Measurements from ENCODE around the gene FAM120B. TPM values are rescaled to one million over a fixed set of nuclear protein-coding genes. Genes with fewer than 3 reads are reported as not detected.

FAM120B gene
- total and polyA plus RNA-seq, 2 donors (not counting 1 experiment from before 2014, with no cell fraction given): 14.4 to 19.3 TPM

GRCh38 chr6:170282512-170283158 is 23.9 kb upstream of the FAM120B start:
- no peak overlapping the region for H2AFZ ChIP-seq (ENCODE audit: low read length)
- no peaks in the 10 kb centered on the region for H3K27me3 ChIP-seq (ENCODE audit: control insufficient read depth, insufficient read depth, low read length)
- no peak overlapping the region for H3K4me2 ChIP-seq (ENCODE audit: extremely low read depth, insufficient read depth, low read length)
- DNase-seq (ENCODE audit: low read depth in 2 of 2): no peak
- H3K9me3 ChIP-seq (ENCODE audit: control insufficient read depth, insufficient read depth, low read depth, low read length): no peaks in the 10 kb centered on the region
- peaks cover 3% of the 10 kb centered on the region for H3K4me1 ChIP-seq (ENCODE audit: control insufficient read depth, extremely low read depth, insufficient read depth, low read length)
- no peaks in the 10 kb centered on the region for H3K79me2 ChIP-seq (ENCODE audit: control insufficient read depth, insufficient read depth, low read length)
- TF ChIP-seq CTCF (conservative IDR thresholded peaks at IDR 0.05 in 1 of 2, IDR thresholded peaks at IDR 0.05 in 1 of 2; ENCODE audit: low read depth in 1 of 2, low read length in 2 of 2): no peak
- no peak for TF ChIP-seq EZH2 (IDR thresholded peaks at IDR 0.05; ENCODE audit: low read length, missing control alignments)
- H4K20me1 ChIP-seq (ENCODE audit: control insufficient read depth, extremely low read depth, insufficient read depth, low read length): no peaks in the 10 kb centered on the region
- H3K36me3 ChIP-seq (ENCODE audit: control insufficient read depth, insufficient read depth, low read length): no peaks in the 10 kb centered on the region
- H3K27ac ChIP-seq (ENCODE audit: insufficient read depth, low read length): no peak overlapping the region
- H3K9ac ChIP-seq (ENCODE audit: insufficient read depth, low read length): no peak overlapping the region
- H3K4me3 ChIP-seq (replicated peaks in 1 of 4; ENCODE audit: control extremely low read depth in 1 of 4, insufficient read depth in 1 of 4, low read depth in 3 of 4, low read length in 4 of 4): no peak overlapping the region

GRCh38 chr6:170283212-170284081 is 23.1 kb upstream of the FAM120B start:
- Histone ChIP-seq H3K27ac (ENCODE audit: insufficient read depth, low read length) (no peak overlapping the region), H3K4me1 (ENCODE audit: control insufficient read depth, extremely low read depth, insufficient read depth, low read length) (peaks cover 3% of the 10 kb centered on the region), H4K20me1 (ENCODE audit: control insufficient read depth, extremely low read depth, insufficient read depth, low read length) (no peaks in the 10 kb centered on the region), H3K79me2 (ENCODE audit: control insufficient read depth, insufficient read depth, low read length) (no peaks in the 10 kb centered on the region), H3K4me3 (replicated peaks in 1 of 4; ENCODE audit: control extremely low read depth in 1 of 4, insufficient read depth in 1 of 4, low read depth in 3 of 4, low read length in 4 of 4) (no peak overlapping the region), H2AFZ (ENCODE audit: low read length) (no peak overlapping the region), H3K27me3 (ENCODE audit: control insufficient read depth, insufficient read depth, low read length) (peaks cover 8% of the 10 kb centered on the region), H3K36me3 (ENCODE audit: control insufficient read depth, insufficient read depth, low read length) (no peaks in the 10 kb centered on the region), H3K4me2 (ENCODE audit: extremely low read depth, insufficient read depth, low read length) (no peak overlapping the region), H3K9ac (ENCODE audit: insufficient read depth, low read length) (no peak overlapping the region), H3K9me3 (ENCODE audit: control insufficient read depth, insufficient read depth, low read depth, low read length) (no peaks in the 10 kb centered on the region)
- TF ChIP-seq EZH2 (IDR thresholded peaks at IDR 0.05; ENCODE audit: low read length, missing control alignments): no peak
- TF ChIP-seq CTCF (conservative IDR thresholded peaks at IDR 0.05 in 1 of 2, IDR thresholded peaks at IDR 0.05 in 1 of 2; ENCODE audit: low read depth in 1 of 2, low read length in 2 of 2): no peak
- no peak for DNase-seq (ENCODE audit: low read depth in 2 of 2)

- H3K27ac ChIP-seq (ENCODE audit: insufficient read depth, low read length): no peak overlapping the region
- no peak overlapping the region for H3K4me3 ChIP-seq (replicated peaks in 1 of 4; ENCODE audit: control extremely low read depth in 1 of 4, insufficient read depth in 1 of 4, low read depth in 3 of 4, low read length in 4 of 4)
Measured at GRCh38 chr6:170284126-170284773, 22.3 kb upstream of the FAM120B start.

More at GRCh38 chr6:170284126-170284773, 22.3 kb upstream of the FAM120B start:
- H3K79me2 ChIP-seq (ENCODE audit: control insufficient read depth, insufficient read depth, low read length): no peaks in the 10 kb centered on the region
- no peak overlapping the region for H3K4me2 ChIP-seq (ENCODE audit: extremely low read depth, insufficient read depth, low read length)
- H3K4me1 ChIP-seq (ENCODE audit: control insufficient read depth, extremely low read depth, insufficient read depth, low read length): peaks cover 3% of the 10 kb centered on the region
- H3K27me3 ChIP-seq (ENCODE audit: control insufficient read depth, insufficient read depth, low read length): peaks cover 10% of the 10 kb centered on the region
- no peaks in the 10 kb centered on the region for H4K20me1 ChIP-seq (ENCODE audit: control insufficient read depth, extremely low read depth, insufficient read depth, low read length)
- H2AFZ ChIP-seq (ENCODE audit: low read length): no peak overlapping the region
- no peak overlapping the region for H3K9ac ChIP-seq (ENCODE audit: insufficient read depth, low read length)
- TF ChIP-seq EZH2 (IDR thresholded peaks at IDR 0.05; ENCODE audit: low read length, missing control alignments) (no peak), CTCF (conservative IDR thresholded peaks at IDR 0.05 in 1 of 2, IDR thresholded peaks at IDR 0.05 in 1 of 2; ENCODE audit: low read depth in 1 of 2, low read length in 2 of 2) (no peak)
- H3K9me3 ChIP-seq (ENCODE audit: control insufficient read depth, insufficient read depth, low read depth, low read length): no peaks in the 10 kb centered on the region
- no peaks in the 10 kb centered on the region for H3K36me3 ChIP-seq (ENCODE audit: control insufficient read depth, insufficient read depth, low read length)
- no peak for DNase-seq (ENCODE audit: low read depth in 2 of 2)
